ENCODE data around the gene GCLC. TPM values are rescaled to one million over a fixed set of nuclear protein-coding genes. Genes with fewer than 3 reads are reported as not detected.
A peak's percentile ranks its signal among the peaks of the same experiment; 100 is the strongest.

Gene GCLC
- polyA plus RNA-seq, 1 donor (not counting 4 experiments of a cell fraction or from before 2014, with no cell fraction given), result 73.2 TPM

- TF ChIP-seq CTCF (optimal IDR thresholded peaks at IDR 0.05 in 1 of 3, IDR thresholded peaks at IDR 0.05 in 1 of 3, conservative IDR thresholded peaks at IDR 0.05 in 1 of 3; ENCODE audit: extremely low read depth in 1 of 3, insufficient read depth in 2 of 3, low read length in 3 of 3) (no peak), EZH2 (IDR thresholded peaks at IDR 0.05; ENCODE audit: low read length) (no peak)
- no peaks in the 10 kb centered on the region for H3K9me3 ChIP-seq (ENCODE audit: control insufficient read depth, low read depth, low read length)
- no peak overlapping the region for H3K9ac ChIP-seq (ENCODE audit: control insufficient read depth, extremely low read depth, insufficient read depth, low read length)
- no peaks in the 10 kb centered on the region for H3K79me2 ChIP-seq (ENCODE audit: control insufficient read depth, insufficient read depth, low read length)
- H3K4me2 ChIP-seq (ENCODE audit: control insufficient read depth, extremely low read depth, insufficient read depth, low read depth, low read length), result peak overlapping the region; percentile 17
- H3K4me3 ChIP-seq (ENCODE audit: control insufficient read depth in 2 of 3, extremely low read depth in 1 of 3, insufficient read depth in 2 of 3, low read depth in 1 of 3, low read length in 3 of 3), result no peak overlapping the region
- H2AFZ ChIP-seq (ENCODE audit: control insufficient read depth, low read length), result no peak overlapping the region
- no peaks in the 10 kb centered on the region for H4K20me1 ChIP-seq (ENCODE audit: control insufficient read depth, extremely low read depth, insufficient read depth, low read length)
- H3K27ac ChIP-seq (ENCODE audit: control insufficient read depth, insufficient read depth, low read length), result no peak overlapping the region
- peaks cover 25% of the 10 kb centered on the region for H3K4me1 ChIP-seq (ENCODE audit: control insufficient read depth, extremely low read depth, insufficient read depth, low read length)
- H3K9me1 ChIP-seq (ENCODE audit: control insufficient read depth, extremely low read depth, insufficient read depth, low read length), result no peaks in the 10 kb centered on the region
- DNase-seq (ENCODE audit: low read depth, low spot score) (no peak), FAIRE-seq (no peak)
- no peaks in the 10 kb centered on the region for H3K36me3 ChIP-seq (ENCODE audit: control insufficient read depth in 2 of 2, extremely low read depth in 1 of 2, insufficient read depth in 2 of 2, low read length in 2 of 2)
- no peaks in the 10 kb centered on the region for H3K27me3 ChIP-seq (ENCODE audit: control insufficient read depth, extremely low read depth, insufficient read depth, low read length)
- dilution Hi-C loops (cut with MboI; ENCODE audit: extremely low pct_ligation_motif_present, low sequenced_read_pairs), result no loop called here
Observed at GRCh38 chr6:53583451-53583850, 38.5 kb upstream of the GCLC start.

GRCh38 chr6:53582963-53583362 is 38.1 kb upstream of the GCLC start:
- no peak for DNase-seq (ENCODE audit: low read depth, low spot score)

More at GRCh38 chr6:53582963-53583362, 38.1 kb upstream of the GCLC start:
- Histone ChIP-seq H3K9me3 (ENCODE audit: control insufficient read depth, low read depth, low read length) (no peaks in the 10 kb centered on the region), H3K27ac (ENCODE audit: control insufficient read depth, insufficient read depth, low read length) (no peak overlapping the region), H3K9me1 (ENCODE audit: control insufficient read depth, extremely low read depth, insufficient read depth, low read length) (no peaks in the 10 kb centered on the region), H3K4me1 (ENCODE audit: control insufficient read depth, extremely low read depth, insufficient read depth, low read length) (peaks cover 25% of the 10 kb centered on the region), H3K9ac (ENCODE audit: control insufficient read depth, extremely low read depth, insufficient read depth, low read length) (no peak overlapping the region), H2AFZ (ENCODE audit: control insufficient read depth, low read length) (peak overlapping the region; percentile 14), H4K20me1 (ENCODE audit: control insufficient read depth, extremely low read depth, insufficient read depth, low read length) (no peaks in the 10 kb centered on the region), H3K36me3 (ENCODE audit: control insufficient read depth in 2 of 2, extremely low read depth in 1 of 2, insufficient read depth in 2 of 2, low read length in 2 of 2) (no peaks in the 10 kb centered on the region), H3K79me2 (ENCODE audit: control insufficient read depth, insufficient read depth, low read length) (no peaks in the 10 kb centered on the region), H3K4me2 (ENCODE audit: control insufficient read depth, extremely low read depth, insufficient read depth, low read depth, low read length) (peak overlapping the region; percentile 17), H3K4me3 (ENCODE audit: control insufficient read depth in 2 of 3, extremely low read depth in 1 of 3, insufficient read depth in 2 of 3, low read depth in 1 of 3, low read length in 3 of 3) (no peak overlapping the region), H3K27me3 (ENCODE audit: control insufficient read depth, extremely low read depth, insufficient read depth, low read length) (no peaks in the 10 kb centered on the region)
- dilution Hi-C loops (cut with MboI; ENCODE audit: extremely low pct_ligation_motif_present, low sequenced_read_pairs), result no loop called here
- TF ChIP-seq EZH2 (IDR thresholded peaks at IDR 0.05; ENCODE audit: low read length), result no peak
- TF ChIP-seq CTCF (optimal IDR thresholded peaks at IDR 0.05 in 1 of 3, IDR thresholded peaks at IDR 0.05 in 1 of 3, conservative IDR thresholded peaks at IDR 0.05 in 1 of 3; ENCODE audit: extremely low read depth in 1 of 3, insufficient read depth in 2 of 3, low read length in 3 of 3), result no peak
- FAIRE-seq, result no peak
